Hippocampal formation (tissue), 2 donors: ENCODE measurements around the gene COL4A4.

Source experiments
- DNase-seq, 2 donors: peaks; one replicate each; lab custom pipeline; 2025; lab: John Stamatoyannopoulos, UW

The COL4A4 gene

GRCh38 chr2:227030789-227031188, 133.2 kb downstream of the COL4A4 start:
- DNase-seq: no peak

DNA sequence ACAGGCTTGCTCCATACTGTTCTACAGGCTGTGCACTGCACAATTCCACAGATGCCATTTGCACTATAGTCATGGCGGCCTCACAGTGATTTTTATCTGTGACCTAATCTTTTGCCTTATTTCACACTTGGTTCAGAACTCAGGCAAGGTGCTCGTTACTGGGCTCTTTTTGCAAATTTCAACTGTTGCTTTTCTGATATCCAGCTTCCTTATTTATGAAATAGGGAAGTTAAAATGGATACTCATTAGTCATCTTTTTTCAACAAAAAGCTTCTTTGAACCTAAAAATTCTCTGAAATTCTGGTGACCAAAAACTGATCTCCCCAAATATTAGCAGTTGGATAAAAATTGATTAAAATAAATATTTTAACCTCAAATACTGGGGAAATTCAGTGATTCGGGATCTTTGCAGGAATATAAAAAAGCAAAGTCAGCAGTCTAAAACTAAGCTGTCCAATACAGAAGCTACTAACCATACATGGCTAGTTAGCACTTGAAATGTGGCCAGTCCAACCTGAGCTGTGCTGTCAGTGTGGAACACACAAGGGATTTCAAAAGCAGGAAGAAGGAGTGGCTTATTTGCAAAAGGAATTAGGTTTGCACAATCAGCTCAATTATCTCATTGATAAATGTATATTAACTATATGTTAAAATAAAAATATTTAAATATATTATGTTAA, 134.4 kb downstream of the COL4A4 start:
- DNase-seq: no peak

- no peak for DNase-seq
Observed at GRCh38 chr2:227025510-227025909, 138.5 kb downstream of the COL4A4 start.

DNA sequence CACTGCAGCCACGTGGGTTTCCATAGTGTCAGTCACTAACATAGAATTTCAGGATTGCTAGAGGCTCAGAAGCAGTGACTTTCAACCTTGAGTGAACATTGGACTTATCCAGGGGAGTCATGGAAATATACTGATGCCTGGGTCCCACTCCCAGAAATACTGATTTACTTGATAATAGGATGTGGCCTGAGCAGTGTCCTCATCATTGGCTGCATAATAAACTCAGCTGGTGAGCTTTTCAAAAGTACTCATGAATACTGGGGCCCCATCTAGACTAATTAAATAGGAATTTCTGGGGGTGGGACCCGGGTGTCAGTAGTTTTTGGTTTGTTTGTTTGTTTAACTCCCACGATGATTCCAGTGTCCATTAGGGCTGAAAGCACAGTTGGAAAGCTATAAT, 141.4 kb downstream of the COL4A4 start:
- DNase-seq: no peak

- no peak for DNase-seq
Observed at GRCh38 chr2:227020416-227020815, 143.6 kb downstream of the COL4A4 start.

DNA sequence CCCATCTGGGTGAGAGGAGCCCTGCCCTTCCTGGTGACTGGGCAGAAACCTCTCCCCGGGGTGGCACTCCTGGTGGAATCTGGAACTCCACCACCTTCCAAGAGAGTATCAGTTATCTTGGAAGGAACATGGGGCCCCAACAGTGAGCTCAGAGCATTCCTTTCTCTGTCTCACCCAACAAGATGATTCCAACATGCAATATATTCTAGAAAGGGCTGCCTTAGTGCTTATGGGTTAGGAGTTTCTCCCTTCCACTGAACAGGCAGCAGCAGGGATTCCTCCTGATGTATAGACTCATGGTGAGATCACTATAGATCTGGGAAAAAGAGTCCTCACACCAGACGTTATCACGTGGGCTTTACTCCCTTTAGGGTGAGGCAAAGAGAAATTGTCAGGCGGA, 147.1 kb downstream of the COL4A4 start:
- DNase-seq: no peak

DNA sequence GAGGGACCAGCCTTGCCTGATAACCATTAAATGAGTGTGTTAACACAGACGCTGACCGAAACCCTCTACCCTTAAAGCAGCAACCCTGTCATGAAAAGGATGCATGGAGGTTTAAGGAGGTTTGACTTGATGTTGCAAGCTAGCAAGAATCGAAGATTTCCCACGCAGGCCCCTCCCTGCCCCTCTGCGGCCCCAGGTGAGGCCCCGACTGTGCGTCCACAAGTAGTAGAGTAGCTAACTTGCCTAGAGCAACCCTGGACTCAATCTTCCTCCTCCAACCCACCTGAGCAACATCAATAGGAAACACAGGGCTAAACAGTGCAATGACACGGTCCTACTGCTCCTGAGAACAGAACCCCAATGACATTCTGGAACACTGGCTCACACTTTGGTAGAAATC, 150.1 kb downstream of the COL4A4 start:
- DNase-seq: no peak

- DNase-seq: no peak
Observed at GRCh38 chr2:227013330-227013729, 150.7 kb downstream of the COL4A4 start.

GRCh38 chr2:227010433-227010832, 153.6 kb downstream of the COL4A4 start:
- DNase-seq: no peak

DNA sequence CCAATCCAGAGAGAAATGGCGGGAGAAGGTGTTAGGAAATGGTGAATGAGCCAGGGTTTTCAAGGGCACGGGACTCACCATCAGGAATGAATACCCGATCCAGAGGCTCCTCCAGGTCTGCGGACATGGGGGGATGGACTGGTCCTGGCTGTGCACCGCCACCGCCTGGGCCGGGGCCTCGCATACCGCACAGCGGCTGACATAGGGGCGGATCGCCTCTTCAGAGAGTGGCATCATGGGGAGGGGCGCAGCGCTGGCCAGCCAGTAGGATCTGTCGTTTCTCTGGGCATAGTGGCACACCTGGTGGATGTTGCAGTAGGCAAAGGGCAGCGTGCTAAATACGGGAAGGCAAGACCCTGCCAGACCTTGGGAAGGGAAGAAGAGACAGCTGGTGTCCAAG, 156.1 kb downstream of the COL4A4 start:
- DNase-seq: no peak

GRCh38 chr2:227007148-227007547, 156.9 kb downstream of the COL4A4 start:
- DNase-seq: no peak

DNA sequence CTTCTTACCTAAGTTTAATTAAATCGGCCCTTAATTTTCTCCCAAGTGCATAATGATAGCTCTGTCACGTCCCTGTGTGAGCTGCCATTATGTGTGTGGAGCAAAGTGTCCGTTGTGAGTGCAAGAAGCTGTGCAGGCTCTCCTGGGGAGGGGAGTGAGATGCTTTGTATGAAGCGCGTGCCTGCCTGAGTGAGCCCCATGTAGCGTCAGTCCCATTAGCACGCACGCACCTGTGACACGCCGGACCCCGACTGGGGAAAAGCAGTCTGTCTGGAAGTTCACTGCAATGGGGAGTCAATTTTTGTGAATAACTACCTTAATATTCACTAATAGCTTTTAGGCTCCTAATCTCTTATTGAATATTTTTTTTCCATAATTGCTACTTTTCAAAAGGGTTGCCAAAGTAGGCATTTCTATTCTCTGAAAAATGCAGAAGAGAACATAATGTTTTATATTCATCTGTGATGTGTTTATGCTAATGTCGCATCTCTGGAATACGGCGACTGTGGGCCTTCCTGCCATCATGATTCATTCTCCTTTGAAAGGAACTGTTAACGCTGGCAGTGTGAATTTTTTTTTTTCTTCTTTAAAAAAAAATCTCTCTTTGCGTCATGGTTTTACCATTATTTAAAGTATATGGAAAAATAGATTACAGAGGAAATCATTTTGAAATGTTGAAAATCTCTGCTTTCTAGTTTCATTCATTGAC, 157.7 kb downstream of the COL4A4 start:
- DNase-seq: no peak

GRCh38 chr2:227004482-227004881, 159.5 kb downstream of the COL4A4 start:
- no peak for DNase-seq

DNA sequence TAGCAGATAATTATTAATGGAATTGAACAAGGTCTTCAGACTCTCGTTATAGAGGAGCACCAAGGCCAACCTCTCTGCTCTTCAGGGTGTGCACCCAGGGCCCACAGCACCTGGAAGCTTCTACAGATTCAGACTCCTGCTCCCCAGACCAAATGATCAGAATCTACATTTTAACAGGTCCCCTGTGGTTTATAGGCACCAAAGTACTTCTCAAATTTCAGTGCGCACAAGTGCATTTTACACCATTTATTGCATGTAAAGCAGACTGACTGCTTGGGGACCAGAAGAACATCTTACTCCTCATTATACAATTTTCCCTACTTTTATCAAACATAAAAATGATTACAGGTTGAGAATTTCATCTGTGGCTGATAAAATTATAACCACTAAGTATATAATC, 163.9 kb downstream of the COL4A4 start:
- no peak for DNase-seq

DNA sequence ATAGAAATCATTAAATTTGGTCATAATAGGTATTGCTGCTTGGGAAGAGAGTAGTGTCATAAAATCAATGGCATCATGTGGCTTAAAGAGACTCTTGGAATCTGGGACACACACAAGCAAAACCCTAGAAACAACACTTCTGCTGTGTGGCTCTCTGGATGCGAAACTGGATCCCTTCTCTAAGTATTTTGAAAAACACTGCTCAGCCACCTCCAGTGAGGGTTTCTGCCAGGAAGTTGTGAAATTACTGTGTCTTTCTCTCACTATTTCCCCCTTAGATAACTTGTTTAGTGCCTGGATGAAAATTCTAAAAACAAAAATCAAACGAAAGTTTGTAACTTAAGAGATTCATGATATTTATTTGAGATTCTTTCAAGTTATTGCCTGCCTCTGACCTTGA, 164.3 kb downstream of the COL4A4 start:
- no peak for DNase-seq

DNA sequence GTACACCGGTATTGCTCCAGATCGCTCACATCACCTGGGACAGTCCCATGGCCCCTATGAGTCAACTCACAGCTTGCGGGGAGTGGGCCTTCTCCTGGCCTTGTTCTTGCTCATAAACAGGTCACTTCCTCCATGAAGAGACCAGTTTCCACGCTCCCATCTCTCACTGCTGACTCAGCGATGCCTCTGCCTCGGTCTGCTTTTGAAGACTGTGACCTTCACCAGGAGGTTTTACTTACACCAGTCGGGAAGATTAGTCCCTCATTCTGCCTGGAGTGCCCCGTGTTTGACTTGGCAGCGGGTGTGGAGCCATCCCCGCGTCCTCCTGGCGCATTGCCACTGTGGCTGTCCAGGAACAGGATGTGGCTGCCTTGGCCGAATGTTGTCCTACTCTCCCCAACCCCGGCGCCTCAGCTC, 168.4 kb downstream of the COL4A4 start:
- DNase-seq: no peak

- no peak for DNase-seq
Observed at GRCh38 chr2:226994775-226995174, 169.2 kb downstream of the COL4A4 start.

- DNase-seq: no peak
Observed at GRCh38 chr2:226993171-226993570, 170.8 kb downstream of the COL4A4 start.

GRCh38 chr2:226991663-226992062, 172.3 kb downstream of the COL4A4 start:
- no peak for DNase-seq

DNA sequence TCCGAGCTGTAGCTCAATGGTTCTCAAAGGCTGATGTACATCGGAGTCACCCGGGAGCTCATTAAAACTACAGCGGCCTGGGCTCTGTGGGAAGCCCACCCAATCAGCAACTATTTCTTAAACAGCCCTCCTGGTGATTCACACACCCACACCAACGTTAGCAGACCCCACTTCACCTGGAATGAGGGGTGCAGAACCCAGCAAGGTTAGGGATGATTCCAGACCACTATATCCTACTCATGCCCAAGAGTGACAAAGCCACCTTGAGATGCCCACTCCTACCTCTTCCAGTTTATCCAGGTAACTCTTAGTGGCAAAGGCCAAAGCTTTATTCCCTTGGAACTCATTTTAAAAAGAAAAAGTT, 178.4 kb downstream of the COL4A4 start:
- DNase-seq: no peak

DNA sequence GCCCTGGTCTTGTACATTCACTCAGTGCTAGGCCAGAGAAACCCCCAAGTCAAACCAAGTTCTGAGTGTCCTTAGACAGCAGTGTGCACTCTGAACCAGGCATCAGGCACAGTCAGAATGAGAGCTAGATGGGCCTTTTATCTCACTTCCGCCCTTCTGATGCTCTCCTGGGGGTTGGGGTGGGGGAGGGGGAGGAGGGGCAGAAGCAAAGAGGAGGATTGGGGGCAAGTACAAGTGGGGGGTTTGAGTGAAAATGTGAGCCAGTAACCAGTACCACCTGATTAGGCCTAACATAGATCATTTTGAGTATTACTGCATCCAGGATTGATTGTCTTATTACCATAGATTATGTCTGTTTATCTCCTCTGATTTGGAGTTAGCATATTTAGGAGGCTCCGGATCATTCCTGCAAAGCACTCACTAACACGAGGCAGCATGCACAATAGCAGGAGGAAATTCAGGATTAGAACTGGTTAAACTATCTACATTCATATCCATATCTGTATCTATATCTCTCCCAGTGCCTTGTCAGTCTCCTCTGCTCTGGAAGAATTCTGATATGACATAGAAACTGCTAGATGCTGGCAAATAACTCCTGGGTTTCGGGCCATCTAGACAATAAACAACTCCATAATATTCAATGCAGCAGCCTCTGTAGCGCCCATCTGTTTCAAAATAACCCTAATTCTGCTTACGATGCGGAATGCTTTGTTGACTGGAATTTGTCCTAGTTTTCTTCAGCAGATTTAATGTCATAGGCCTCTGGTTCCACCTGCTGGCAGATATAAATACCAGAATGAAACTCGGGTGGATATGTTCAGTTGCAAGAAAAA, 179.0 kb downstream of the COL4A4 start:
- DNase-seq: peak; percentile 60 to 88

DNA sequence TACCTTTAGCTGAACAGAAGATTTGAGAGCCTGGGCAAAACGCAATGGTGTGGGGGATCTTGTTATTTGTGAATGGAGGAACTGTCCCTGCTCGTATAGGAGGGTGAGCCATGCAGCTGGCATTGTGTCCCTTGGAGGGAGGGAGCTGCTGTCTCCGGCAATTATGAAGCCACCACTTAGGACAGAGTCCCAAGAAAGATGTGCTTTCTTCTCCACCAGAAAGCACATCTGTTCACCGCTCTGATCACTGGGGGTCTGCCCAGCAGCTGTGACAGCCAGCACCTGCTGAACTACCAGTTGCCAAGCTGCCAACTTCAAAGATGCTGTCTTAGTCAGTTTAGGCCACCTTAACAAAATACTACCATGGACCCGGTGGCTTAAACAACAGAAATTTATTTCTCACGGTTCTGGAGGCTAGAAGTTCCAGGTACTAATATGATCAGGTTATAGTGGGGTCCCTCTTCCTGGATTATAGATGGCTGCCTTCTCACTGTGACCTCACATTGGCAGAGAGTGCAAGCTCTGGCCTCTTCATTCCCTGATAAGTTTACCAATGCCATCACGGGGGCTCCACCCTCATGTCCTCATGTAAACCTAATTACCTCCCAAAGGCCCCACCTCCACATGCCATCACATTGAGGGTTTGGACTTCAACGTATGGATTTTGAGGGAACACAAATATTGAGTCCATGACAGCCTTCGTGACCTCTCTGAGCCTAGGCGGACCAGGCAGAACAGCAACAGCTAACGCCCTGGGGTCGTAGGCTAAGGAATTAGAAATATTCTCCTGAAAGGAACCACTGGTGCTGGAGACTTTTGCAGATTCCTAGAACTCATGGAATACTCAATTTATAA, 179.9 kb downstream of the COL4A4 start:
- DNase-seq: peak in 1 of 2 donors; percentile 9
